HG02973 (cell line): ENCODE measurements around the gene PLCB1.
A peak's percentile ranks its signal among the peaks of the same experiment; 100 is the strongest.

Source experiments
- ATAC-seq: cut with Tn5 transposase; IDR thresholded peaks from one replicate; pipeline ENCODE4 v1.9.1; 2021; ENCODE audit warnings: moderate library complexity; ENCODE audit not compliant: unreplicated experiment

Gene PLCB1

GRCh38 chr20:8293750-8294149, 161.7 kb downstream of the PLCB1 start:
- ATAC-seq = no peak

- ATAC-seq = no peak
These were observed 164.5 kb downstream of the PLCB1 start for GRCh38 chr20:8296536-8296935.

- ATAC-seq = no peak
These were observed 166.5 kb downstream of the PLCB1 start for GRCh38 chr20:8298426-8299043.

DNA sequence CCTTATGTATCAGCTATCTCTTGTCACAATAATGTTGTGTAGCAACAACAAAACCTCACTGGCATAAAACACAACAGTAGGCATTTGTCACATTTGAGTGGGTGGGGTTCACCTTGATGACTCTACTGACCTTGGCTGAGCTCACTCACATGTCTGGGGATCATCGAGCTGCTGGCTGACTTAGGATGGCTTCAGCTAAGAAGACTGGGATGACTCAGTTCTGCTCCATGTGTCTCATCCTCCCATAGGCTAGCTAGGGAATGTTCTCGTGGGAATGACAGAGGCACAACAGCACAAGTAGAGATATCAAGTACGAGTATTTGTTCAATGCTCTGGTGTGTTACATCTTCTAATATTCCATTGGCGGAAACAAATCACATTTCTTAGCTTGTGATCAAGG, 167.9 kb downstream of the PLCB1 start:
- ATAC-seq = no peak

DNA sequence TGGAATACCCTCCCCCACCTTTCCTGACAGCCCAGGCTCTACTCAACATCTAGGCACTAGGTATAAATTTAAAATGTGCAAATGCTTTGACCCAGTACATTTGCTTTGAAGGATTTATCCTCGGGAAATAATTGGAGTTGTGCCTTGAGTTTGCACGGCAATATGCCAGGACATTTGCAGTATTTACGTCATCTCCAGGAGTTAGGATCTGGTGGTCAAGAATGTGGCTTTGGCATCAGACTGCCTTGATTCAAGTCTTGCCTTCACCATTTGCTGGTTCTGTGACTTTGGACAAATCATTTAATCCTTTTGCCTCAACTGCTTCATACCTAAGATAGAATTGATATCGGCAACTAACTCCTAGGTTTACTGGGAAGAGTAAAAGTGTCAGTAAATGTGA, 169.6 kb downstream of the PLCB1 start:
- no peak for ATAC-seq

GRCh38 chr20:8303651-8304050, 171.6 kb downstream of the PLCB1 start:
- no peak for ATAC-seq

- no peak for ATAC-seq
These were observed 172.2 kb downstream of the PLCB1 start for GRCh38 chr20:8304124-8304816.

DNA sequence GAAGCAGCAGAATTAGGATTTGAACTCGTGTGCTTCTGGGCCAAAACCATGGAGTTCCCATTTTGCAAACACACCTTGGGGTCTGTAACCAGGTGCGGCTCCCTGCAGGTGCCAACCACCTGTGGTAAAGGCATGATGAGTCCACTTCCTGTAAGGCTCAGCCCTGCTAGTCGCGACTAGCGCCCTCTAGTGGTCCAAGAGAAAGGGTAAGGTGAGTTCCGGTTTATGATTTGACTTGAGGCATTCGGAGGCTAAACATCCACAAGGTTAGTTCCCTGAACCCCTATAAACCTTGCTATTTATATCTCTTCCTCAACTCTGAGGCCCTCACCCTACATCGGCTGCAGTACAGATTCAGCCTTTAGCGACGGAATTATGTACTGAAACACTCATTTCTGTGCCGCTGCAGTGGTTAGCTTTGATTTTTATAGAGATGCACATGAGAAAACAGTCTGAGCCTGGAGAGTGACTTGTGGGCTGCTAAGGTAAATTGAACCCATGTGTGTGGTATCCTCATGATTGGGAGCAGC, 173.4 kb downstream of the PLCB1 start:
- peak; percentile 94 for ATAC-seq

GRCh38 chr20:8306937-8307336, 174.9 kb downstream of the PLCB1 start:
- no peak for ATAC-seq

DNA sequence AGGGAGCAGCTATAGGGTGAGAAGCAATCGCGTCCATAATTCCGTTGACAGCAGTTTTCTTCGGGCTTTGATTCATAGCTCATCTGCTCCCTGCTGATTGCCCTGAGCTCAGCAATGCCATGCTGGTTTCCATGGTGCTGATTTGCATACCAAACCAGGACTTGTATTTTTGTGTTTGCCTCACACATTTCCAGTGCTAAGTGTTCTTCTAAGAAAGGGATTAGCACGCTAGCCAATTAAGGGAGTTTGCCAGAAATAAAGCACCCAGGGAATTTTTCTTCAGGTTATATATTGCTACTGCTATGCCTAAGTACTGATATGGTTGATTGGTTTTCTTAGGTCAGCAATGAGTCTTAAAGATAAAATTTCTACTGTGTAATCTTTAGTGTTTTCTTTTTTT, 177.6 kb downstream of the PLCB1 start:
- ATAC-seq = no peak

DNA sequence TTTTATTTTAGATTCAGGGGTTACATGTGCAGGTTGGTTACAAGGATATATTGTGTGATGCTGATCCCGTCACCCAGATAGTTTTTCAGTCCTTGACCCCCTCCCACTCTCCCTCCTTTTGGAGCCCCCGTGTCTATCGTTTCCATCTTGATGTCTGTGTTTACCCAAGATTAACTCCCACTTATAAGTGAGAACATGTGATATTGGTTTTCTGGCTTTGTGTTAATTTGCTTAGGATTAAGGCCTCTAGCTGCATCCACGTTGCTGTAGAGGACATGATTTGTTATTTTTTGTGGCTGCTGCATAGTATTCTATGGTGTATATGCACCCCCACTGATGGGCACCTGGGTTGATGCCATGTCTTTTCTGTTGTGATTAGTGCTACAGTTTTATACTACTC, 178.6 kb downstream of the PLCB1 start:
- no peak for ATAC-seq

GRCh38 chr20:8313073-8313472, 181.0 kb downstream of the PLCB1 start:
- ATAC-seq = no peak

DNA sequence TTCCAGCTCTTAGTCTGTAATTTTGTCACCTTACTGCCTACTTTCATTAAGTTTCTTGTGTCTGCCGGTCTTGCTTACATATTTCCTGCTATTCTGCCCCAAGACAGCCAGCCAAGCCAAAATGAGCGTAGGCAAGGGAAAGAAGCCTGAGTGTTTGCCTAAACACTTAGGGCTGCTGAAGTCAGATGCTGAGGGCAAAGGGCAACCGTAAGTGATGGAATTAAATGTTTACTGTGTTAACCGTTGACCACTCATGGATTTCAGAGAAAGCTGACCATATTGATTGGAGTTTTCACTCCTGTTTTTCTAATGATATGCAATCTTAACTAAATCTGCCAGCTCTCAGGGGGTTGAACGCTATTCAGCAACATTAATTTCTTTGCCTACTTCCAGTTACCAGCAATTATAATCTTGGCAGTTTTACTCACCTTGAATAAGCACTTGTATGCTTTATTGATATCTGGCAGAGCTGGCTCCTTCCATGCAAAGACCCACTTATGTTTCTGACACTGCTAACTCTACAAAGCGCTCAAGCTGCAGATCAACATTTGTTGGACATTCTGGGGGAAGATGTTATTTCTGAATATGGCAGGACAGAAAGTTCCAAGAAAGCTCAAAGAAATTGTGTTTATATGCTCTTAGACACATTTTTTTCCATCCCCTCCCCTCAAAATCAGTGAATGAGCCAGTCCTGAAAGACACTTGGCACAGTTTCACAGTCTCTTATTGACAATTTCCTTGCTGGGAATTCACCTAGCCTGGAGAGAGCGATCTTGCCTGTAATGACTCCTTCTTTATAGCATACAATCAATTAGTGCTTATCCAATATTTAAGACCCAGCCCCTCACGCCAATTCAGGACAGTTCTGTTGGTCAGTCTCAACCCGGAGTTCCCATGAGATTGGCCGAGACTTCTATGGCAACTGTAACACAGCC, 183.8 kb downstream of the PLCB1 start:
- no peak for ATAC-seq

- no peak for ATAC-seq
These were observed 185.4 kb downstream of the PLCB1 start for GRCh38 chr20:8317448-8317847.

- ATAC-seq = no peak
These were observed 187.0 kb downstream of the PLCB1 start for GRCh38 chr20:8318965-8319625.

DNA sequence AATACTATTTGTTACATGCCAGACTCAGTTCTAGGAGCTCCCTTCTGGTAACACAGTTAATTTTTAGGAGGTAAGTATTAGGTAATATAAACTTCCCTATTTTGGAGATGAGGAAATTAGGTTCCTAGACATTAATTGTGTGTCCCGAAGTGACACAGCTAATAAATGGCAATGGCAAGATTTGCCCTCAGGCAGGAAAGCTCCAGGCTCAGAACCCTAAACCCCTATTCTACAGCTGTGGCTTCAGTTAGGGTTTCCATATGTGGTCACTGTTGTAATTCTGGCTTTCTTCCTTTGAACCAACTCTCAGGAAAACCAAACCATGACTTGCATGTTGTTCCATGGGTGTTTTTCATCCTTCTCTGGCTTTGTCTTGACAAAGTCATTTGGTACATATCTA, 188.2 kb downstream of the PLCB1 start:
- ATAC-seq = no peak

DNA sequence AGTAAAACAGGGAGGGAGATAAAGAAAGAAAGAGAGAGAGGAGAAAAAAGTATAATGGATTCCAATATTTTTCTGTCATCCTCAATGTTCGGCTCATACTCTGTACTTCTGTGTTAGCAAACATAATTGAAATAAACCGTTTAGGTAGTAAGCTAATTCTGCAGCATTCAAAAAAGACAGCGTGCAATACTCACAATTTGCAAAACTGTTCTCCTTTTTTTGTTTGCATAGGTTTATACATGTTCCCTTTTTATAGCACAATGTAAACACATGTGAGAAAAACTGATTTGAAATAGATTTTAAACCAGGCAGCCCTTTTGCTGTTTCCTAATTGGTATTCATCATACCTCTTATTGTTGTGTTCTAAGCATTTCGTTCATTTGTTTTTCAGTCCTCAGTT, 188.9 kb downstream of the PLCB1 start:
- no peak for ATAC-seq

GRCh38 chr20:8322662-8323217, 190.7 kb downstream of the PLCB1 start:
- no peak for ATAC-seq

GRCh38 chr20:8326191-8326590, 194.1 kb downstream of the PLCB1 start:
- no peak for ATAC-seq

- ATAC-seq = no peak
These were observed 194.8 kb downstream of the PLCB1 start for GRCh38 chr20:8326899-8327298.

GRCh38 chr20:8328189-8328588, 196.1 kb downstream of the PLCB1 start:
- ATAC-seq = no peak
